CD14-positive monocyte (primary cell): Measurements from ENCODE around the gene PLA2G2C. TPM values are rescaled to one million over a fixed set of nuclear protein-coding genes. Genes with fewer than 3 reads are reported as not detected.

Experiments
- DNase-seq, 3 donors: peaks; one replicate each; pipeline ENCODE4 v3.0.0-alpha.2; 2011 to 2022
- H2AFZ ChIP-seq: 2 replicates; pipeline ENCODE4 v1.6.0; 2012; ENCODE audit warnings: mild to moderate bottlenecking, low read depth, low read length, inconsistent platforms; ENCODE audit not compliant: insufficient read depth, poor library complexity, severe bottlenecking
- H3K27ac ChIP-seq, 2 donors: 1 replicate in 1 of 2; 2 replicates in 1 of 2; pipeline ENCODE4 v1.5.1; 2012 to 2013; ENCODE audit warnings: low read length in 2 of 2, control low read depth in 1 of 2, inconsistent platforms in 1 of 2, low read depth in 1 of 2, mild to moderate bottlenecking in 1 of 2
- H3K27me3 ChIP-seq, 2 donors: one replicate each; pipeline versions ENCODE4 v1.6.0 to v1.6.1; 2011 to 2013; ENCODE audit warnings: low read length in 2 of 2; ENCODE audit not compliant: control insufficient read depth in 2 of 2, insufficient read depth in 2 of 2
- H3K36me3 ChIP-seq, 2 donors: replicated peaks in 1 of 2; 1 replicate in 1 of 2; 2 replicates in 1 of 2; pipeline versions ENCODE4 v1.5.1 to v1.6.1; 2012 to 2013; ENCODE audit warnings: low read length in 2 of 2, control low read depth in 1 of 2, inconsistent platforms in 1 of 2, mild to moderate bottlenecking in 1 of 2; ENCODE audit not compliant: insufficient read depth in 2 of 2, control insufficient read depth in 1 of 2
- H3K4me1 ChIP-seq, 2 donors: 1 replicate in 1 of 2; 2 replicates in 1 of 2; pipeline versions ENCODE4 v1.5.1 to v1.6.1; 2012 to 2013; ENCODE audit warnings: low read length in 2 of 2, control low read depth in 1 of 2, inconsistent platforms in 1 of 2, mild to moderate bottlenecking in 1 of 2, moderate library complexity in 1 of 2; ENCODE audit not compliant: insufficient read depth in 2 of 2, control insufficient read depth in 1 of 2
- H3K4me2 ChIP-seq: replicated peaks from 2 replicates; pipeline ENCODE3; 2012; ENCODE audit warnings: low read length, moderate library complexity, mild to moderate bottlenecking; ENCODE audit not compliant: poor library complexity, severe bottlenecking; ENCODE audit errors: extremely low read depth
- H3K4me3 ChIP-seq, 3 experiments: fragments of 200-600 bp in 1 of 3; sonication (generic) in 1 of 3; replicated peaks in 1 of 3; 1 replicate in 2 of 3; 2 replicates in 1 of 3; pipeline ENCODE4 v1.5.1; 2011 to 2013; ENCODE audit warnings: low read length in 3 of 3, mild to moderate bottlenecking in 3 of 3, control low read depth in 2 of 3, low read depth in 2 of 3, inconsistent platforms in 1 of 3, moderate library complexity in 1 of 3
- H3K79me2 ChIP-seq: 2 replicates; pipeline ENCODE4 v1.6.0; 2012; ENCODE audit warnings: mild to moderate bottlenecking, control low read depth, inconsistent platforms, low read length, moderate library complexity; ENCODE audit not compliant: insufficient read depth
- H3K9ac ChIP-seq: 2 replicates; pipeline ENCODE4 v1.6.0; 2017; ENCODE audit warnings: low read length, mild to moderate bottlenecking; ENCODE audit not compliant: insufficient read depth, poor library complexity, severe bottlenecking
- H3K9me3 ChIP-seq, 2 donors: replicated peaks in 1 of 2; 1 replicate in 1 of 2; 2 replicates in 1 of 2; pipeline versions ENCODE4 v1.5.1 to v1.6.1; 2012 to 2013; ENCODE audit warnings: low read length in 2 of 2, control low read depth in 1 of 2; ENCODE audit not compliant: control insufficient read depth in 1 of 2, insufficient read depth in 1 of 2
- H4K20me1 ChIP-seq: 2 replicates; pipeline ENCODE4 v1.6.0; 2012; ENCODE audit warnings: mild to moderate bottlenecking, low read length, control low read depth, moderate library complexity; ENCODE audit not compliant: insufficient read depth
- H3K27ac Mint-ChIP-seq, 7 donors: one replicate each; pipeline ENCODE4 v1.8.0; 2020; ENCODE audit warnings: mild to moderate bottlenecking in 7 of 7, mixed read lengths in 7 of 7, moderate library complexity in 6 of 7, inconsistent platforms in 2 of 7
- H3K27me3 Mint-ChIP-seq, 3 donors: one replicate each; pipeline ENCODE4 v1.8.0; 2021 to 2022; ENCODE audit warnings: low read depth in 3 of 3, mild to moderate bottlenecking in 3 of 3, mixed read lengths in 3 of 3, moderate library complexity in 3 of 3, inconsistent platforms in 1 of 3
- H3K36me3 Mint-ChIP-seq, 2 donors: one replicate each; pipeline ENCODE4 v1.8.0; 2020; ENCODE audit warnings: mixed read lengths in 2 of 2, inconsistent platforms in 1 of 2, mild to moderate bottlenecking in 1 of 2
- H3K4me1 Mint-ChIP-seq: one replicate; pipeline ENCODE4 v1.8.0; 2020; ENCODE audit warnings: mild to moderate bottlenecking, mixed read lengths
- H3K4me3 Mint-ChIP-seq, 2 donors: one replicate each; pipeline ENCODE4 v1.8.0; 2020; ENCODE audit warnings: mild to moderate bottlenecking in 2 of 2, mixed read lengths in 2 of 2, moderate library complexity in 1 of 2
- H3K9me3 Mint-ChIP-seq, 7 donors: one replicate each; pipeline ENCODE4 v1.8.0; 2020 to 2022; ENCODE audit warnings: mixed read lengths in 7 of 7, mild to moderate bottlenecking in 6 of 7, moderate library complexity in 6 of 7, inconsistent platforms in 2 of 7
- WGBS: methylation state at CpG from one replicate; pipeline ENCODE4 v1.1.5; 2013; ENCODE audit warnings: missing lambda C conversion rate; ENCODE audit not compliant: insufficient coverage; 5-methylcytosine and 5-hydroxymethylcytosine counted together
- intact Hi-C, 2 donors: fragments of 100-400 bp; cut with micrococcal nuclease; formaldehyde crosslinking; loops; one replicate each; pipeline versions ENCODE4 v1.15.0 to v1.15.1; 2023
- polyA plus RNA-seq, 3 donors: library from polyadenylated mRNA; depleted of rRNA in 1 of 3; unstranded in 2 of 3; stranded (reverse) in 1 of 3; fragments of 300-500 nt in 2 of 3; fragments of >200 nt in 1 of 3; fragmentation: Illumina TruSeq in 2 of 3; gene quantifications; 1 replicate in 2 of 3; 2 replicates in 1 of 3; pipeline ENCODE4 v1.2.3, GENCODE V29; 2012 to 2021
- TF ChIP-seq, protein P1 (sequence below): fragments of 200-600 bp; IDR thresholded peaks from one replicate; pipeline ENCODE4 v1.8.0; 2022; ENCODE audit warnings: antibody characterized with exemption, mild to moderate bottlenecking

The PLA2G2C gene
- polyA plus RNA-seq, 3 donors: 0.07 to 0.40 TPM; not detected in 1

DNA sequence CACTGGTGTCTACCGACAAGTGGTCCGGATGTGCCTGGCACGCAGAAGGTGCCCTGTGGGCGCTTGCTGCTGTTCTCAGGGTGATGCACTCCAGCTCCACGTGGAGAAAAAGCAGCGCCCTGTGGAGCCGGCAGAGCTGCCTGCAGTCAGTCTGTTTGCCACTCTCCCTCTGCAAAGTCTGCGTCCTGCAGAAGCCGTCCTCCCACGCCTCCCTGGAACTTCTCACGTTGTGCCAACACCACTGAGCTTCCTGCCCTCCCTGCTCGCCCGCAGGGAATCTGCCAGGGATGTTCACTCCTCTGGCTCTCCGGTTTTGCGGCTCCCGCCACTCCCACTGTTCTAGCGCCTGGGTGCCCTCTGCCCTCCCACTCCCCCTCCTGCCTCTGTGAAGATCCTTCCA lies 20.3 kb downstream of the PLA2G2C start:
- Mint-ChIP-seq H3K4me3 (no peak overlapping the region), H3K9me3 (peaks cover 25 to 48% (median 34%) of the 10 kb centered on the region in 7 donors), H3K4me1 (peaks cover 5% of the 10 kb centered on the region), H3K27me3 (peaks cover 9 to 18% (median 14%) of the 10 kb centered on the region in 3 donors), H3K27ac (peak overlapping the region in 1 of 7 donors; percentile 0), H3K36me3 (peaks cover 0 to 3% of the 10 kb centered on the region in 2 donors)
- no peak overlapping the region for H3K9ac ChIP-seq
- no peak overlapping the region for H3K4me2 ChIP-seq
- WGBS: 81% methylated on average over 17 of the region's 17 CpGs
- H2AFZ ChIP-seq: no peak overlapping the region
- no peak for DNase-seq
- TF ChIP-seq, protein P1, sequence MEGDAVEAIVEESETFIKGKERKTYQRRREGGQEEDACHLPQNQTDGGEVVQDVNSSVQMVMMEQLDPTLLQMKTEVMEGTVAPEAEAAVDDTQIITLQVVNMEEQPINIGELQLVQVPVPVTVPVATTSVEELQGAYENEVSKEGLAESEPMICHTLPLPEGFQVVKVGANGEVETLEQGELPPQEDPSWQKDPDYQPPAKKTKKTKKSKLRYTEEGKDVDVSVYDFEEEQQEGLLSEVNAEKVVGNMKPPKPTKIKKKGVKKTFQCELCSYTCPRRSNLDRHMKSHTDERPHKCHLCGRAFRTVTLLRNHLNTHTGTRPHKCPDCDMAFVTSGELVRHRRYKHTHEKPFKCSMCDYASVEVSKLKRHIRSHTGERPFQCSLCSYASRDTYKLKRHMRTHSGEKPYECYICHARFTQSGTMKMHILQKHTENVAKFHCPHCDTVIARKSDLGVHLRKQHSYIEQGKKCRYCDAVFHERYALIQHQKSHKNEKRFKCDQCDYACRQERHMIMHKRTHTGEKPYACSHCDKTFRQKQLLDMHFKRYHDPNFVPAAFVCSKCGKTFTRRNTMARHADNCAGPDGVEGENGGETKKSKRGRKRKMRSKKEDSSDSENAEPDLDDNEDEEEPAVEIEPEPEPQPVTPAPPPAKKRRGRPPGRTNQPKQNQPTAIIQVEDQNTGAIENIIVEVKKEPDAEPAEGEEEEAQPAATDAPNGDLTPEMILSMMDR: no peak
- no peaks in the 10 kb centered on the region for H3K79me2 ChIP-seq
- peaks cover 31 to 50% of the 10 kb centered on the region in 2 donors for H3K9me3 ChIP-seq
- peaks cover 13 to 16% of the 10 kb centered on the region in 2 donors for H3K4me1 ChIP-seq
- H3K27me3 ChIP-seq: no peaks in the 10 kb centered on the region
- intact Hi-C loops: no loop called here
- no peaks in the 10 kb centered on the region for H4K20me1 ChIP-seq
- H3K4me3 ChIP-seq: no peak overlapping the region
- no peak overlapping the region for H3K27ac ChIP-seq
- H3K36me3 ChIP-seq: no peaks in the 10 kb centered on the region

- Mint-ChIP-seq H3K27ac (no peak overlapping the region), H3K27me3 (peaks cover 9 to 18% (median 14%) of the 10 kb centered on the region in 3 donors), H3K9me3 (peaks cover 30 to 53% (median 39%) of the 10 kb centered on the region in 7 donors), H3K36me3 (peaks cover 0 to 3% of the 10 kb centered on the region in 2 donors), H3K4me3 (no peak overlapping the region), H3K4me1 (peaks cover 5% of the 10 kb centered on the region)
- Histone ChIP-seq H3K4me1 (peaks cover 8 to 11% of the 10 kb centered on the region in 2 donors), H3K4me3 (no peak overlapping the region), H2AFZ (no peak overlapping the region), H3K4me2 (no peak overlapping the region), H3K9me3 (peaks cover 35 to 55% of the 10 kb centered on the region in 2 donors), H4K20me1 (no peaks in the 10 kb centered on the region), H3K36me3 (no peaks in the 10 kb centered on the region), H3K27ac (no peak overlapping the region), H3K9ac (no peak overlapping the region), H3K79me2 (no peaks in the 10 kb centered on the region), H3K27me3 (no peaks in the 10 kb centered on the region)
- TF ChIP-seq, protein P1: no peak
- WGBS: 80% methylated on average over 1 of the region's 16 CpGs
- intact Hi-C loops: no loop called here
- no peak for DNase-seq
Observed at GRCh38 chr1:20165522-20165951, 20.8 kb downstream of the PLA2G2C start.
